Vein endothelial cell (primary cell): ENCODE results near the gene TEKT2. TPM values are rescaled to one million over a fixed set of nuclear protein-coding genes. Genes with fewer than 3 reads are reported as not detected.

Experiments used
- total RNA-seq: library from RNA; depleted of rRNA; stranded (reverse); fragments of >200 nt; gene quantifications from 2 replicates; pipeline ENCODE4 v1.2.3, GENCODE V29; 2012

Gene TEKT2, protein sequence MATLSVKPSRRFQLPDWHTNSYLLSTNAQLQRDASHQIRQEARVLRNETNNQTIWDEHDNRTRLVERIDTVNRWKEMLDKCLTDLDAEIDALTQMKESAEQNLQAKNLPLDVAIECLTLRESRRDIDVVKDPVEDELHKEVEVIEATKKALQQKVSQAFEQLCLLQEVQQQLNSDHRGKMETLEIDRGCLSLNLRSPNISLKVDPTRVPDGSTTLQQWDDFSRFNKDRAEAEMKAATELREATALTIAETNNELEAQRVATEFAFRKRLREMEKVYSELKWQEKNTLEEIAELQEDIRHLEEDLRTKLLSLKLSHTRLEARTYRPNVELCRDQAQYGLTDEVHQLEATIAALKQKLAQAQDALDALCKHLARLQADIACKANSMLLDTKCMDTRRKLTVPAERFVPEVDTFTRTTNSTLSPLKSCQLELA
- total RNA-seq, result 0.10 and 0.33 TPM in 2 replicates

DNA sequence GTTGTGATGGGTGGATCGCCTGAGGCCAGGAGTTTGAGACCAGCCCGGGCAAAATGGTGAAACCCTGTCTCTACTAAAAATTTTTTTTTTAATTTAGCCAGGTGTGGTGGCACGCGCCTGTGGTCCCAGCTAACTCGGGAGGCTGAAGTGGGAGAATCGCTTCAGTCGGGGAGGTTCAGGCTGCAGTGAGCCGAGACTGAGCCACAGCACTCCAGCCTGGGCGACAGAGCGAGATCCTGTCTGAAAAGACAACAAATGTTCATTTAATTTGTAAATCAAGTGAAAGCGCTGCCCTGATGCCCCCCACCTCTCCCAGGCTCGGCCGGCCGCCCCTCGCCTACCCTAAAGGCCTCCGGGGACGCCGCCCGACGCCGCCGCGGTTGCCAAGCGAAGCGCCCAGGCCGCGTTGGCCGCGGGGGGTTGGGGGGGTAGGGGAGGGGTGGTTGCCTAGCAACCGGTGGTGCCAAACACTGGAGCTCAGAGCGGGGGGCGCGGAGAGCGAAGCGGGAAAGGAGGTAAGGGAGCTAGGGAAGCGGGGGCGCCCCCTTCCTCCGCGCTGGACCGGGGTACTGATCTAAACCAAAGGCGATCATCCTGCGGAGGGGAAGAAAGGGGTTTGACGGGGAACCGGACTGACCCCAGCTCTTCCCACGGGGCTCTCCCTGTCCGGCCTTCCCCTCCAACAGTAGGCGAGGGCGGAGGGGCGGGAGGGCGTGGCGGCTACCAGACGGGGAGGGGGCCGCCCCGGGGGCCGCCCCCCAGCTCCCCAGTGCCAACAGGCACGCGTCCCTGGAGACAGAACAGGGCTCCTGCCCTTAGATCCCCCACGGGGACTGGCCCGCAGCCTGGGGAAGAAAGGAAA, at the start of gene TEKT2:
TSS of gene TEKT2 (plus strand) at position 460 of the 862 bp plus-strand sequence. CDS start 828 bp downstream, outside the sequence.

DNA sequence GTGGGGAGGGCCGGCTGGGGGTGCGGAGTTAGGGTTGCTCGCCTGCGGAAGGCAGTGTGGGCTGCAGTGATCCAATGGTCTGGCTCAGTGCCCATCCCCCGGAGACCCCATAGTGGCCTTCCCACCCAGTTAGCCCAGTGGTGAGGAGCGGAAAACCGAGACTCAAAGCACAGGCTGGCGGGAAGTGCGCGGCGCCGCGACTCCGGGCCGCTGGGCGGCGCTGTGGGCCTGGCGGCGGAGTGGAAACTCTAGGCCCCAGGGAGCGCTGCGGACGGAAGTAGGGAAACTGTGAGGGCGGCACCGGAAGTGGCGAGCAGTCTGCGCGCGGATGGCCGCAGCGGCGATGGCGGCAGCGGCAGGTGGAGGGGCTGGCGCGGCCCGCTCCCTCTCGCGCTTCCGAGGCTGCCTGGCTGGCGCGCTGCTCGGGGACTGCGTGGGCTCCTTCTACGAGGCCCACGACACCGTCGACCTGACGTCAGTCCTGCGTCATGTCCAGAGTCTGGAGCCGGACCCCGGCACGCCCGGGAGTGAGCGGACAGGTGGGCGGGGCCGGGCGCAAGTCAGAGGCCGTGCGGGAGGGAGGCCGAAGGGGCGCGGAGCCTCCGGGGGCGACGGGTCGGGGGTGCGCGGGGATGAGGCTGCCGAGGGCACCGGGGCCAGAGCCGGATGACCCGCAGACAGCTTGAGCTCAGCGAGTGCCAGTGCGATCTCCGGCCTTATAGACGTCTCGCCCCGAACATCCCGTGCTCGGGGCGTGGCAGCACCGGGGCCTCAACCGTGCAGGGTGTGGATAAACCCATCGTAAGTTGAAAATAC, 4.9 kb downstream of the TEKT2 start, which contains the start of gene ADPRS:
TSS of gene ADPRS (plus strand) at position 316 of the 816 bp plus-strand sequence. CDS start at position 329, 13 bp downstream.

DNA sequence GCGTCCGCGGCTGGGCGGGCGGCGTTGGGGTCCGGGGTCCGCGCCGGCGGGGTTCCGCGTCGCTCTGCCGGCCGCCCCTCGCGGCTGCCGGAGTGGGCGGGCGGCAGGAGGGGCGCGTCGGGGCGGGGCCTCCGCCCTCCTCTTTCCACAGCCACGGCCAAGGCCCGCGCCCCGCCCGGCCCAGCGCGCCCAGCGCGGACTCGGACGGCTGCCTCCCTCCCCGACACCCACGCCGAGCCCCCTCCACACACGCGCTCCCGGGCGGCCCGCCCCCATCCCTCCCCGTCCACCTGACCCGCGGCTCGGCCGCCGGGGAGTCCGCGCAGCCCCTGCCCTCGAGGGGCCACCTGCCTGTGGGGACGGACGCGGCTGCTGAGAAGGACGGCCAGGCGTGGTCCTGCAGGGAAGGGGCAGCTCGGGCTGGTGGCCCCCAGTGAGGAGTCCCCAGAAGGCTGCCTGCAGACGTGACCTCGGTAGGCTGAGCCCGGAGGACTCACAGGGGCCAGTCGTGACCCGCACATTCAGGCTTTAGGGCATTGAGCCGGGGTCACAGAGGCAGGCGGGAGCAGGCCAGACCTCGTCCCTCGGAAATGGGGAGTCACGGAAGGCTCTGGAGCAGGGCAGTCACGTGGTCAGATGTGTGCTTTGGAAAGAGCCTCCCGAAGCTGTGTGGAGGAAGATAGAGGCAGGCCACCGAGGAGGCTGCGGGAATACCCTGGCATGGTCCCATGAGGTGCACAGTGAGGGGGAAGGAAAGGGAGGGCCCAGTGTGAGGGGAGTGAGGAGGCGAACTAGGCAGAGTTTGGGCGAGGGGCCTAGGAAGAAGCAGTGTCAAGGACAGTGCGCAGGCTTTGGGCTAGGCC, 41.5 kb downstream of the TEKT2 start, which contains the start of gene COL8A2:
TSS of gene COL8A2 (minus strand) at position 94 of the 863 bp plus-strand sequence. CDS start 24,980 bp downstream, outside the sequence.

Other genes starting within 250 kb of the TEKT2 start
- gene AGO1, start 200.9 kb upstream of the TEKT2 start, total RNA-seq, result 31.0 and 32.3 TPM in 2 replicates
- 12.1 and 16.1 TPM in 2 replicates for gene AGO3, start 153.0 kb upstream of the TEKT2 start, total RNA-seq
- 25.7 and 33.6 TPM in 2 replicates for gene ADPRS, start 4.8 kb downstream of the TEKT2 start, total RNA-seq
- gene COL8A2, start 41.1 kb downstream of the TEKT2 start, total RNA-seq, result 2.4 and 2.6 TPM in 2 replicates
- 96.0 and 99.6 TPM in 2 replicates for gene TRAPPC3, start 65.4 kb downstream of the TEKT2 start, total RNA-seq
- 188 and 205 TPM in 2 replicates for gene MAP7D1, start 72.1 kb downstream of the TEKT2 start, total RNA-seq
- 170 and 183 TPM in 2 replicates for gene THRAP3, start 140.3 kb downstream of the TEKT2 start, total RNA-seq
- 2.2 and 3.3 TPM in 2 replicates for gene SH3D21, start 222.3 kb downstream of the TEKT2 start, total RNA-seq
- gene EVA1B, start 239.6 kb downstream of the TEKT2 start, total RNA-seq, result 101 and 165 TPM in 2 replicates